A549 treated with AZD9567 at 1 μM for 4 hours (cell line): ENCODE results near the gene SULT1A2. TPM values are rescaled to one million over a fixed set of nuclear protein-coding genes. Genes with fewer than 3 reads are reported as not detected.

ENCODE experiments used
- total RNA-seq: library from RNA; stranded (reverse); fragments of 200-300 nt; extraction: Qiagen RNA extraction; gene quantifications from 5 replicates; pipeline ENCODE4 v1.2.3, GENCODE V29; 2022; ENCODE audit not compliant: insufficient read depth

The SULT1A2 gene
- total RNA-seq, result 0.10 TPM in 1 of 5 replicates, not detected in the others

GRCh38 chr16:28596840-28597691, at the start of gene SULT1A2:
Gene SULT1A2 (minus strand): TSS chr16:28597050. CDS start chr16:28595930, 1,120 bp downstream.

GRCh38 chr16:28637765-28638164, 40.9 kb upstream of the SULT1A2 start, which contains the start of gene NPIPB8:
Gene NPIPB8 (plus strand): TSS chr16:28638065. CDS start chr16:28638361, 296 bp downstream.

GRCh38 chr16:28609631-28610594, 13.1 kb upstream of the SULT1A2 start, which contains the start of gene SULT1A1:
Gene SULT1A1 (minus strand): TSS chr16:28610044. CDS start chr16:28608855, 1,189 bp downstream.

GRCh38 chr16:28553776-28554633, 42.8 kb downstream of the SULT1A2 start, which contains the start of gene SGF29:
Gene SGF29 (plus strand): TSS chr16:28553920. CDS start chr16:28581070, 27,150 bp downstream.

Other genes with a start within 250 kb of the SULT1A2 start
- 2.0 to 5.2 TPM (median 2.3 TPM) in 5 replicates for gene NPIPB6, start 233.5 kb downstream of the SULT1A2 start, total RNA-seq
- gene EIF3CL, start 193.2 kb downstream of the SULT1A2 start, total RNA-seq, result 64.9 to 114 TPM (median 75.9 TPM) in 5 replicates
- 0.10 to 0.30 TPM (median 0.18 TPM) in 4 of 5 replicates, not detected in the other for gene NPIPB7, start 124.7 kb downstream of the SULT1A2 start, total RNA-seq
- gene CLN3, start 105.0 kb downstream of the SULT1A2 start, total RNA-seq, result 24.9 to 35.6 TPM (median 29.4 TPM) in 5 replicates
- gene APOBR, start 102.4 kb downstream of the SULT1A2 start, total RNA-seq, result 0.03 to 0.06 TPM (median 0.04 TPM) in 4 of 5 replicates, not detected in the other
- not detected in 5 replicates for gene IL27, start 90.2 kb downstream of the SULT1A2 start, total RNA-seq
- gene NUPR1, start 58.1 kb downstream of the SULT1A2 start, total RNA-seq, result 12.2 to 19.1 TPM (median 15.2 TPM) in 5 replicates
- gene SGF29, start 43.1 kb downstream of the SULT1A2 start, total RNA-seq, result 22.9 to 31.6 TPM (median 23.9 TPM) in 5 replicates
- 3.3 to 6.4 TPM (median 5.0 TPM) in 5 replicates for gene SULT1A1, start 13.0 kb upstream of the SULT1A2 start, total RNA-seq
- gene NPIPB8, start 41.0 kb upstream of the SULT1A2 start, total RNA-seq, result 0.22 to 0.62 TPM (median 0.23 TPM) in 3 of 5 replicates, not detected in the others
- 180 to 372 TPM (median 323 TPM) in 5 replicates for gene EIF3C, start 114.4 kb upstream of the SULT1A2 start, total RNA-seq
- gene NPIPB9, start 154.7 kb upstream of the SULT1A2 start, total RNA-seq, result 1.6 to 2.2 TPM (median 1.9 TPM) in 5 replicates
- gene ATXN2L, start 225.9 kb upstream of the SULT1A2 start, total RNA-seq, result 72.6 to 125 TPM (median 118 TPM) in 5 replicates
- 213 to 311 TPM (median 295 TPM) in 5 replicates for gene TUFM, start 249.3 kb upstream of the SULT1A2 start, total RNA-seq